Measurements from ENCODE around the gene COL1A1. TPM values are rescaled to one million over a fixed set of nuclear protein-coding genes. Genes with fewer than 3 reads are reported as not detected.

COL1A1 gene
- 10.5 and 15.3 TPM in 2 replicates for total RNA-seq

DNA sequence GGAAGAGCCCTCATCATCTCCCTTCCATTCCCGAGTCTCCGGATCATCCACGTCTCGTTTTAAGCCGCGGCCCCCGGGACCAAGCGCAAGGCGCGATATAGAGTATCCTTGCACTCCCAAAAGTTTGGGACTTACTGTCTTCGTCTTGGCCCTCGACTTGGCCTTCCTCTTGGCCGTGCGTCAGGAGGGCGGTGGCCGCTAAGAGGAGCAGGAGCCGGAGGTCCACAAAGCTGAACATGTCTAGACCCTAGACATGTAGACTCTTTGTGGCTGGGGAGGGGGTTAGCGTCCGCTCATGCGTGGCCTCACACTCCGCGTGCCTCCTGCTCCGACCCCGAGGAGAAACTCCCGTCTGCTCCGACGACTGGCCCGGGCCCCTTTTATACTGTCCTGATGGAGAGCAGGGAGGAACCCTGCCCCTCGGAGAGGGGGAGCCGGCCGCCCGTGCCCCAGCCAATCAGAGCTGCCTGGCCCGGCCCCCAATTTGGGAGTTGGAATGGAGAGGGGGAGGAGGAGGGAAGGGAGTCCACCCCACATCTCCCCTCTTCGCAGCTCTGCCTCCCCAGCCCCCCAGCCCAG lies at the start of gene COL1A1:
Gene COL1A1 (minus strand): TSS at position 356 of the 579 bp plus-strand sequence. CDS start 118 bp downstream, at position 238.
- FAIRE-seq (no peak), DNase-seq (ENCODE audit: low read depth) (no peak)
- peaks cover 7% of the 10 kb centered on the region for H3K36me3 ChIP-seq (ENCODE audit: control insufficient read depth, insufficient read depth, low read length)
- peak within 1 kb of the TSS; percentile 50 for H3K4me3 ChIP-seq (ENCODE audit: low read depth, low read length)
- TF ChIP-seq, protein P1, sequence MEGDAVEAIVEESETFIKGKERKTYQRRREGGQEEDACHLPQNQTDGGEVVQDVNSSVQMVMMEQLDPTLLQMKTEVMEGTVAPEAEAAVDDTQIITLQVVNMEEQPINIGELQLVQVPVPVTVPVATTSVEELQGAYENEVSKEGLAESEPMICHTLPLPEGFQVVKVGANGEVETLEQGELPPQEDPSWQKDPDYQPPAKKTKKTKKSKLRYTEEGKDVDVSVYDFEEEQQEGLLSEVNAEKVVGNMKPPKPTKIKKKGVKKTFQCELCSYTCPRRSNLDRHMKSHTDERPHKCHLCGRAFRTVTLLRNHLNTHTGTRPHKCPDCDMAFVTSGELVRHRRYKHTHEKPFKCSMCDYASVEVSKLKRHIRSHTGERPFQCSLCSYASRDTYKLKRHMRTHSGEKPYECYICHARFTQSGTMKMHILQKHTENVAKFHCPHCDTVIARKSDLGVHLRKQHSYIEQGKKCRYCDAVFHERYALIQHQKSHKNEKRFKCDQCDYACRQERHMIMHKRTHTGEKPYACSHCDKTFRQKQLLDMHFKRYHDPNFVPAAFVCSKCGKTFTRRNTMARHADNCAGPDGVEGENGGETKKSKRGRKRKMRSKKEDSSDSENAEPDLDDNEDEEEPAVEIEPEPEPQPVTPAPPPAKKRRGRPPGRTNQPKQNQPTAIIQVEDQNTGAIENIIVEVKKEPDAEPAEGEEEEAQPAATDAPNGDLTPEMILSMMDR (IDR thresholded peaks at IDR 0.05; ENCODE audit: insufficient read depth, low read length, severe bottlenecking), result no peak
- peaks cover 3% of the 10 kb centered on the region for H3K27me3 ChIP-seq (ENCODE audit: control insufficient read depth, insufficient read depth, low read length)

DNA sequence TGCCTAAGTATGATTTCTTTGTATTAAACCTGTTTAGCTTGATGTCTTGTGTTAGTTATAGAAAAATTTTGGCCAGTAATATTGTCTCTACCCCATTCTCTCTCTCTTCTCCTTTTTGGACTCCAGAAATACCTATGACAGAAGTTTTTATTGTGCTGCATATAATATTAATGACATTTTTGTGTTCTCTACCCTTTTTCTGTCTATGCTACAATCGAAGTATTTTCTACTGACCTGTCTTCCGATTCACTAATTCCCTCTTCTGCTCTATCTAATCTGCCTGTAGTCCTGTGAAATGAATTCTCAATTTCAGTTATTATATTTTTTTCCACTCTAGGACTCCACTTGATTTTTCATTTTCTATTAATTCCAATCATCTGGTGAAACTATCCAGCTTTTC lies 46.8 kb upstream of the COL1A1 start:
- no peak overlapping the region for H3K4me3 ChIP-seq (ENCODE audit: low read depth, low read length)
- H3K27me3 ChIP-seq (ENCODE audit: control insufficient read depth, insufficient read depth, low read length), result no peaks in the 10 kb centered on the region
- DNase-seq (ENCODE audit: low read depth) (no peak), FAIRE-seq (no peak)
- TF ChIP-seq, protein P1 (IDR thresholded peaks at IDR 0.05; ENCODE audit: insufficient read depth, low read length, severe bottlenecking), result no peak
- no peaks in the 10 kb centered on the region for H3K36me3 ChIP-seq (ENCODE audit: control insufficient read depth, insufficient read depth, low read length)

DNA sequence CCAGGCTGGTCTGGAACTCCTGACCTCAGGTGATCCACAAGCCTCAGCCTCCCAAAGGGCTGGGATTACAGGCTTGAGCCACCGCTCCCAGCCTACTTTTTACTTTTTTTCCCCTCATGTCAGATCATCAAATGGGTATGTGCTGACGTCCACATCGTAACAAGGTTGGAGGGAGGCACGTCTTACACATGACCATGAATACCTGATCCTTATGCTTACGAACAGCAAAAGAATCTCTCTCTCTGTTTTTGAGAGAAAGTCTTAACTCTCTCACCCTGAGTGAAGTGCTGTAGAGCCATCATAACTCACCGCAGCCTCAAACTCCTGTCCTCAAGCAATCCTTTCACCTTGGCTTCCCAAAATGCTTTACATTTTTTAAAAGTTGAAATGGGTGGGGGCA lies 43.3 kb upstream of the COL1A1 start:
- no peaks in the 10 kb centered on the region for H3K27me3 ChIP-seq (ENCODE audit: control insufficient read depth, insufficient read depth, low read length)
- FAIRE-seq, result no peak
- TF ChIP-seq, protein P1 (IDR thresholded peaks at IDR 0.05; ENCODE audit: insufficient read depth, low read length, severe bottlenecking), result no peak

DNA sequence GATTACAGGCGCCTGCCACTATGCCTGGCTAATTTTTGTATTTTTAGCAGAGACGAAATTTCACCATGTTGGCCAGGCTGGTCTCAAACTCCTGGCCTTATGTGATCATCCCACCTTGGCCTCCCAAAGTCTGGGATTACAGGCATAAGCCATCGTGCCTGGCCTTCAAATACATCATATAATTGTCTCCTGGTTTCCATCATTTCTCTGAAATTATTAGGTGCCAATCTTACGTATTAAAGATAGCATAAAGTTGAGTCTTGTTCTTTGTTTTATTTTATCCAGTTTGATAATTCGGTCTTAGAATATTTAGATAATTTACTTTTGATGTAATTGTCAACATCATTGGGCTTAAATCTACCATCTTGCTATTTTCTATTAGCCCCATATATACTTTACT lies 40.0 kb upstream of the COL1A1 start:
- FAIRE-seq, result no peak
- Histone ChIP-seq H3K36me3 (ENCODE audit: control insufficient read depth, insufficient read depth, low read length) (no peaks in the 10 kb centered on the region), H3K4me3 (ENCODE audit: low read depth, low read length) (no peak overlapping the region), H3K27me3 (ENCODE audit: control insufficient read depth, insufficient read depth, low read length) (no peaks in the 10 kb centered on the region)
- DNase-seq (ENCODE audit: low read depth), result no peak
- TF ChIP-seq, protein P1 (IDR thresholded peaks at IDR 0.05; ENCODE audit: insufficient read depth, low read length, severe bottlenecking), result no peak

More for the DNA sequence above, 43.3 kb upstream of the COL1A1 start:
- no peaks in the 10 kb centered on the region for H3K36me3 ChIP-seq (ENCODE audit: control insufficient read depth, insufficient read depth, low read length)
- no peak for DNase-seq (ENCODE audit: low read depth)
- no peak overlapping the region for H3K4me3 ChIP-seq (ENCODE audit: low read depth, low read length)

DNA sequence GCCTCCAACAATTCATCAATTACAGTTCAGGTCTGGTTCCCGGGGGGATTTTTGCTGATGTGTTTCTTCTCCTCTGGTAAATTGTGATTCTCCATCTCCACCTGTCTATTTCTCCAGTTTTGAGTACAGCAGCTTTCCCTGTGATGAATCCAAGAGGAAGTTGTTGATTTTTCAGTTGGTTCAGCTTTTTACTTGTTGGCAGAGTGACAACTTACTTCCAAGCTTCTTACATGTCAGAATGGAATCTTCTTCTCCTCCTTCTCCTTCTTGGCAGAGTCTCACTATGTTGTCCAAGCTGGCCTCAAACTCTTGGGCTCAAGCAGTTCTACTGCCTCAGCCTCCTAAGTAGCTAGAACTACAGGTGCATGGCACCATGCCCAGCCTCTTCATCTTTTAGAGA lies 39.4 kb upstream of the COL1A1 start:
- TF ChIP-seq, protein P1 (IDR thresholded peaks at IDR 0.05; ENCODE audit: insufficient read depth, low read length, severe bottlenecking), result no peak
- no peaks in the 10 kb centered on the region for H3K27me3 ChIP-seq (ENCODE audit: control insufficient read depth, insufficient read depth, low read length)
- H3K4me3 ChIP-seq (ENCODE audit: low read depth, low read length), result no peak overlapping the region
- no peaks in the 10 kb centered on the region for H3K36me3 ChIP-seq (ENCODE audit: control insufficient read depth, insufficient read depth, low read length)
- DNase-seq (ENCODE audit: low read depth) (no peak), FAIRE-seq (no peak)

DNA sequence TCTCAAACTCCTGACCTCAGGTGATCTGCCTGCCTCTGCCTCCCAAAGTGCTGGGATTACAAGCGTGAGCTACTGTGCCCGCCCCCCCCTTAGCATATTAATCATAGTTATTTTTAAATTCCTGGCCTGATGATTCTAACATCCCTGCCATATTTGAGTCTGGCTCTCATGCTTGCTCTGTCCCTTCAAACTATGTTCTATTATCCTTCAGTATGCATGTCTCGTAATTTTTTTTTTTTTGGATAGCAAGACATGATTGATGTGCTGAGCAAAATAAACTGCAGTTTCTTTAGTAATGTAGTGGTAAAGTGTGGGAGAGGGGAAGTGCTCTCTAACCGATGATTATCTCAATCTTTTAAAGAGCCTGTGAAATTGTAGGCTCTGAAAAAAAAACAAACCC lies 38.5 kb upstream of the COL1A1 start:
- Histone ChIP-seq H3K4me3 (ENCODE audit: low read depth, low read length) (no peak overlapping the region), H3K27me3 (ENCODE audit: control insufficient read depth, insufficient read depth, low read length) (no peaks in the 10 kb centered on the region), H3K36me3 (ENCODE audit: control insufficient read depth, insufficient read depth, low read length) (no peaks in the 10 kb centered on the region)
- FAIRE-seq, result no peak
- DNase-seq (ENCODE audit: low read depth), result no peak
- TF ChIP-seq, protein P1 (IDR thresholded peaks at IDR 0.05; ENCODE audit: insufficient read depth, low read length, severe bottlenecking), result no peak

Data from bronchial epithelial cell (primary cell).